ENCODE results near the gene TTC27.

The TTC27 gene

DNA sequence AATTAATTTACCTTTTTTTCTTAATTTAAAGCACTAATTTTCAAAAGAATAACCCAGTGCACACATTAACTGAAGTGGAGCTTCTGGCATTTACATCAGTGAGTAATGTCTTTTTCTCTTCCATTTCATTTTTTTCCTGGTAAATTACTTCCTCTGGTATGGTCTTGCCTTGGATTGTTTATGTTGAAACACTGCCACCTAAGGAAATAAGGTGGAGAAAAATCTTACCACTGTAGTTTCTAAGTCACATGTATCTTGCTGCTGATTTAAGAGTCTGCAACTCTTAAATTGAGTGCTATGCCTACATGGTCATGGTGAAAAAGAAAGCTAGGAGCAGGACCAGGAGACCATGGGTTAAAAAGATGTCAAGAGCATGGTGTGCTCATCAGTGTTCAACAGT lies 51.0 kb downstream of the TTC27 start:
- no peaks in the 10 kb centered on the region for H3K36me3 ChIP-seq (ENCODE audit: control insufficient read depth, insufficient read depth, low read length)
- H3K4me1 ChIP-seq (ENCODE audit: control insufficient read depth, insufficient read depth, low read length) = no peaks in the 10 kb centered on the region
- no peak overlapping the region for H3K4me3 ChIP-seq (ENCODE audit: low read depth, low read length)
- no peak overlapping the region for H3K9ac ChIP-seq (ENCODE audit: low read depth, low read length)
- no peaks in the 10 kb centered on the region for H3K27me3 ChIP-seq (ENCODE audit: control insufficient read depth, insufficient read depth, low read length)
- no peaks in the 10 kb centered on the region for H3K9me3 ChIP-seq (ENCODE audit: control insufficient read depth, insufficient read depth, low read length)

DNA sequence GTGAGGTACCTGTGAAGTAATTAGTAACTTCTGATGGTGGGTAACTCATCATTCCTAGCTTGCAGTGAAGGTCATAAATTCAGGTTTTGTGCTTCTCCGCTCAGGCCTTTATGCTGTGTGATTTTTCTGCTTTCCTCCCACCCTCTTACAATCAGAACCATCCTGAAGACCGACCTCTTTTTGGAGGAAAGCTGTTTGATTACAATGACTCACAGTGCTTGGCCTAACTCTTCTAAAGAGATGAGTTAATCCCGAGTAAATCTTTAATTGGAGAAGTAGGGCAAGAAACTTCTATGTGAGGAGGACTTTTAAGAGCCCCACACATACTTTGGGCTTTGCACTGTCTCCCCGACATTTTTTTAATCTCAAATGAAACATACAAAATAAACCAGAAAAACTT lies 53.1 kb downstream of the TTC27 start:
- Histone ChIP-seq H3K9me3 (ENCODE audit: control insufficient read depth, insufficient read depth, low read length) (no peaks in the 10 kb centered on the region), H3K9ac (ENCODE audit: low read depth, low read length) (no peak overlapping the region), H3K27me3 (ENCODE audit: control insufficient read depth, insufficient read depth, low read length) (no peaks in the 10 kb centered on the region), H3K4me3 (ENCODE audit: low read depth, low read length) (no peak overlapping the region), H3K4me1 (ENCODE audit: control insufficient read depth, insufficient read depth, low read length) (no peaks in the 10 kb centered on the region), H3K36me3 (ENCODE audit: control insufficient read depth, insufficient read depth, low read length) (no peaks in the 10 kb centered on the region)

DNA sequence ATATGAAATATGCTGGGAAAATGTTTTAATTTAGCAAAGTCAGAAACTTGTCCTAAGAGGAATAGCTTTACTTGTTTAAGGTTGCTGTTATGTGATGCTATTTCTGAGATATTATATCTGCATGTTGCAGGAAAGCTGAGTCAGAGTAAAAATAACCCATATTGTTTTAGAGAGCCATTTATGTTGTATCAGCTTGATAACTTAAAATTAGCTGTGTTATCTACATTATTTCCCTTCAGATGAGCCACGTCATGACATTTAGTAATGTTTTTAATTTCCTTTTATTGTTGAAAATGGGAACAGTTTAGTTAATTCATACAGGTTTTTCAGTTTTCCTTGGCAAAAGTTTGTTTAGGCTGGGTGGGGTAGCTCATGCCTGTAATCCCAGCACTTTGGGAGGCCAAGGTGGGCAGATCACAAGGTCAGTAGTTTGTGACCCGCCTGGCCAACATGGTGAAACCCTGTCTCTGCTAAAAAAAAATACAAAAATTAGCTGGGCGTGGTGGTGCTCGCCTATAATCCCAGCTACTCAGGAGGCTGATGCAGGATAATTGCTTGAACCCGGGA lies 55.8 kb downstream of the TTC27 start:
- Histone ChIP-seq H3K4me3 (ENCODE audit: low read depth, low read length) (no peak overlapping the region), H3K27me3 (ENCODE audit: control insufficient read depth, insufficient read depth, low read length) (no peaks in the 10 kb centered on the region), H3K9me3 (ENCODE audit: control insufficient read depth, insufficient read depth, low read length) (no peaks in the 10 kb centered on the region), H3K4me1 (ENCODE audit: control insufficient read depth, insufficient read depth, low read length) (no peaks in the 10 kb centered on the region), H3K36me3 (ENCODE audit: control insufficient read depth, insufficient read depth, low read length) (no peaks in the 10 kb centered on the region), H3K9ac (ENCODE audit: low read depth, low read length) (no peak overlapping the region)

DNA sequence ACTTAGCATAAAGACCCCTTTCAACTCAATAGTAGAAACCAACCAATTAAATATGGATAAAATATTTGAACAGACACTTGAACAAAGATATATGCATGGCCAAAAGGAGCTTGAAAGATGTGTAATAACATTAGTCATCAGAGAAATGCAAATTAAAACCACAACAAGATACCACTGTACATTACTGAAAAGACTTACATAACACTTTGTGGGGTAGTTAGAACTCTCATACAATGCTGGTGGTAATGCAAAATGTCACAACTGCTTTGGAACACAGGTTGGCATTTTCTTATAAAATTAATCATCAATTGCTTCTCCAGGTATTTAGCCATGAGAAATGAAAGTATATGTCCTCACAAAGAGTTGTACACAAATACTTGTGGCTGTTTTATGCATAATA lies 60.7 kb downstream of the TTC27 start:
- Histone ChIP-seq H3K27me3 (ENCODE audit: control insufficient read depth, insufficient read depth, low read length) (no peaks in the 10 kb centered on the region), H3K4me3 (ENCODE audit: low read depth, low read length) (no peak overlapping the region), H3K4me1 (ENCODE audit: control insufficient read depth, insufficient read depth, low read length) (no peaks in the 10 kb centered on the region), H3K9ac (ENCODE audit: low read depth, low read length) (no peak overlapping the region), H3K36me3 (ENCODE audit: control insufficient read depth, insufficient read depth, low read length) (no peaks in the 10 kb centered on the region), H3K9me3 (ENCODE audit: control insufficient read depth, insufficient read depth, low read length) (no peaks in the 10 kb centered on the region)

DNA sequence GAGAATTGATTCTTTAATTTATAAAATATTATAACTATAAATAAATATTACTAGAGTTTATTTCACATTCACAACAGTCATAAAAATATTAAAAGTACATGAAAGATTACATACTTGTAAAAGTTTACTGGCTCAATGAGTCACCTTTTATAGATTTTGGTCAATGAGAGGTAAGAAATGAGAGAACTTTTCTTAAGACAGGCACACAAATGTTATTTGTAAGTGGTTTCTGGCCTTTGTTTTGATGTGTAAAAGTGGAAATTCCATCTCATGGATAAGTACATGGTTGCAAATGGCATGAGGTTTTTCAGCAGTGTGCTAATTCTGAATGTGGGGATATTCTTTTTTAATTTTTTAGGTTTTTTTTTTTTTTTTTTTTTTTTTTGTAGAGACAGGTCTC lies 63.8 kb downstream of the TTC27 start:
- Histone ChIP-seq H3K27me3 (ENCODE audit: control insufficient read depth, insufficient read depth, low read length) (no peaks in the 10 kb centered on the region), H3K9ac (ENCODE audit: low read depth, low read length) (no peak overlapping the region), H3K4me1 (ENCODE audit: control insufficient read depth, insufficient read depth, low read length) (no peaks in the 10 kb centered on the region)

DNA sequence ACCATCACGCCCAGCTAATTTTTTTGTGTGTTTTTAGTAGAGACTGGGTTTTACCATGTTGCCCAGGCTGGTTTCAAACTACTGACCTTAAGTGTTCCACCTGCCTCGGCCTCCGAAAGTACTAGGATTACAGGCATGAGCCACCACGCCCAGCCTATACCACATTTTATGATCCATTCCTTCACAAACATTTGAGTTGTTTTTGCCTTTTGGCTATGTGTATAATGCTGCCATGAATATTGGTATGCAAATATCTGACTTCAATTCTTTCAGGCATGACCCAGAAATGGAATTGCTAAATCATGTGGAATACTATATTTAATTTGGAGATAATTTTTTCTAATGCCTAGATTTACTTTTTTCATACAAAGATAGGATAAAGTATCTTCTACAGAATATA lies 68.6 kb downstream of the TTC27 start:
- no peaks in the 10 kb centered on the region for H3K4me1 ChIP-seq (ENCODE audit: control insufficient read depth, insufficient read depth, low read length)
- no peak overlapping the region for H3K4me3 ChIP-seq (ENCODE audit: low read depth, low read length)
- no peaks in the 10 kb centered on the region for H3K36me3 ChIP-seq (ENCODE audit: control insufficient read depth, insufficient read depth, low read length)
- no peak overlapping the region for H3K9ac ChIP-seq (ENCODE audit: low read depth, low read length)
- H3K9me3 ChIP-seq (ENCODE audit: control insufficient read depth, insufficient read depth, low read length) = no peaks in the 10 kb centered on the region
- H3K27me3 ChIP-seq (ENCODE audit: control insufficient read depth, insufficient read depth, low read length) = no peaks in the 10 kb centered on the region

More for the DNA sequence above, 63.8 kb downstream of the TTC27 start:
- no peaks in the 10 kb centered on the region for H3K9me3 ChIP-seq (ENCODE audit: control insufficient read depth, insufficient read depth, low read length)
- H3K4me3 ChIP-seq (ENCODE audit: low read depth, low read length) = no peak overlapping the region
- H3K36me3 ChIP-seq (ENCODE audit: control insufficient read depth, insufficient read depth, low read length) = no peaks in the 10 kb centered on the region

DNA sequence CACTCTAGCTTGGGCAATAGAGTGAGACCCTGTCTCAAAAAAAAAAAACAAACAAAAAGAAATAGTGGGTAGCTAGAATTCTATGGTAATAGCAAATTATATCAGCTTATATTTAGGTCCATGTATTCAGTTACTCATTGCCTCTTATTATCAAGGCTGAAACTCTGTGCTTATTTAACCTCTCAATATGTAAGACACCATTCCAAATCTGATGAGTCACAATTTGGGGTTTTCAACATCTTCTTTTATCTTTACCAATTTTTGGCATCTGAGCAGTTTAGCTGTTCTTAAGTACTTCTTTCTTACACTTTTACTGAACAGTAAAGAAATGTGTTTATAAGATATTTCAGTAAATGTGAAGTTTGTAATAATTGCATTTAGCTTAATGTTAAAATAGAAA lies 69.3 kb downstream of the TTC27 start:
- no peak overlapping the region for H3K9ac ChIP-seq (ENCODE audit: low read depth, low read length)
- H3K4me1 ChIP-seq (ENCODE audit: control insufficient read depth, insufficient read depth, low read length) = no peaks in the 10 kb centered on the region
- no peaks in the 10 kb centered on the region for H3K27me3 ChIP-seq (ENCODE audit: control insufficient read depth, insufficient read depth, low read length)
- H3K4me3 ChIP-seq (ENCODE audit: low read depth, low read length) = no peak overlapping the region
- H3K9me3 ChIP-seq (ENCODE audit: control insufficient read depth, insufficient read depth, low read length) = no peaks in the 10 kb centered on the region
- no peaks in the 10 kb centered on the region for H3K36me3 ChIP-seq (ENCODE audit: control insufficient read depth, insufficient read depth, low read length)

DNA sequence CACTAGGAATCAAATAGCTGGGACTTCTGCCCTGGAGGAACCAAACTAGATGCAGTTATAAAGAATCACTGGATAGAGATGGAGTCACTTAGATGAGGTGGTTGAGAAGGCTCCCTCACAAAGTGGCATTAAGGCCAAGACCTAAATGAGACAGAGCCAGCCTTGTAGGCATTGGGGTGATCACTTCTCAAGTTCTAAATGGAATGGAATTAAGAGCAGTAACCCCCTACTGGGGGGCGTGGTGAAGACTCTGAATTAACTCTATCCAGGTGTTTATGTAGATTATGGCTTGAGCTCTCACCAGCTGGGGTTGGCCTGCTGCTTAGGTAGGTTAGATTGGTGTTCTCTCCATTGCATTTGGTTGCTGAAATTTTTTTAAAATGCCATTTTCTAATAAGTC lies 71.3 kb downstream of the TTC27 start:
- Histone ChIP-seq H3K9me3 (ENCODE audit: control insufficient read depth, insufficient read depth, low read length) (no peaks in the 10 kb centered on the region), H3K9ac (ENCODE audit: low read depth, low read length) (no peak overlapping the region), H3K27me3 (ENCODE audit: control insufficient read depth, insufficient read depth, low read length) (no peaks in the 10 kb centered on the region), H3K36me3 (ENCODE audit: control insufficient read depth, insufficient read depth, low read length) (no peaks in the 10 kb centered on the region), H3K4me1 (ENCODE audit: control insufficient read depth, insufficient read depth, low read length) (no peaks in the 10 kb centered on the region), H3K4me3 (ENCODE audit: low read depth, low read length) (no peak overlapping the region)

DNA sequence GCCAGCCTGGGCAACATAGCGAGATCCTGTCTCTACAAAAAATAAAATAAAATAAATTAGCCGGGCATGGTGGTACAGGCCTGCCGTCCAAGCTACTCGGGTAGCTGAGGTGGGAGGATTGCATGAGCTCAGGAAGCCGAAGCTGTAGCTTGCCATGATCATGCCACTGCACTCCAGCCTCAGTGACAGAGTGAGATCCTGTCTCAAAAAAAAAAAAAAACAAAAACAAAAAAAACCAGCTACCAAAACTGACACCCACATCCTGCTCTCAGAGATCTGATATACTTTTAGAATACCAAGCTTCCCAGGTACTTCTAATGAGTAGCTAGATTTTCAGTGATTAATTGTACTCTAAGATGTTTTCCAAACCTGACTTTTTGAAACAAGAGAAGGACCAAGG lies 74.0 kb downstream of the TTC27 start:
- no peaks in the 10 kb centered on the region for H3K27me3 ChIP-seq (ENCODE audit: control insufficient read depth, insufficient read depth, low read length)
- H3K4me1 ChIP-seq (ENCODE audit: control insufficient read depth, insufficient read depth, low read length) = no peaks in the 10 kb centered on the region
- no peak overlapping the region for H3K9ac ChIP-seq (ENCODE audit: low read depth, low read length)
- H3K9me3 ChIP-seq (ENCODE audit: control insufficient read depth, insufficient read depth, low read length) = no peaks in the 10 kb centered on the region
- no peaks in the 10 kb centered on the region for H3K36me3 ChIP-seq (ENCODE audit: control insufficient read depth, insufficient read depth, low read length)
- no peak overlapping the region for H3K4me3 ChIP-seq (ENCODE audit: low read depth, low read length)

DNA sequence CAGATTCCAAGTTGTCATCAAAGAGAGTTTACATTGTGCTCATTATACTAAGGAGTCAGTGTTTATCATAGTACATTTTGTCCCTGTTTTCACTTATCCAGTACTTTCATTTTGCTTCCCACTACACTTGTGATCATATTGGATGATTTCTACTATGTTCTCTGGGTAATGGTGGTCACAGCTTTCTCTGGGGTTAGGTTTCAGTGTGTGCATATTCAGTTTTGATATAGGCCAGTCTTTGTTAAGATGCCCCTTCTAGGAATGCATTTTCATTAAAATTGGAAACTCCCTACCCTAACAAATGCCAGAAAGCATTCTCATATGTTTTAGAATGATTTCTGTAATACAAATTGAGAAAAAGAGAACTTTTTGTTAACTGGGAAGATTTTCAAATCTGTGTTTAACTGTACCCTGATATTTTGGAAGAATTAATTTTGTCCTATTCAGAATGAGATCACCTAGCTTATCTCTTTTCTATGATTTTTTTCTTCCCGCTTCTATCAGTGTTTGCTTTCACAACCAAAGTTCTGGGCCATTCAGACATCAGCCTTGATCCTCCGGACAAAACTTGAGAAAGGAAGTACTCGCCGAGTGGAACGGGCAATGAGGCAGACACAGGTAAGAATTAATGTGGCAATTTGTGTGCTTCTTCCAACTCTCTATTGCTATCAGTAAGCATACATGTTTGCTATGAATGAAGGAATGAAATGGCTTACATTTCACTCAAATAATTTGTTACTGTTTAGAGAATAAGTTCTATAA lies 74.6 kb downstream of the TTC27 start:
- Histone ChIP-seq H3K9ac (ENCODE audit: low read depth, low read length) (no peak overlapping the region), H3K36me3 (ENCODE audit: control insufficient read depth, insufficient read depth, low read length) (no peaks in the 10 kb centered on the region), H3K4me1 (ENCODE audit: control insufficient read depth, insufficient read depth, low read length) (no peaks in the 10 kb centered on the region), H3K9me3 (ENCODE audit: control insufficient read depth, insufficient read depth, low read length) (no peaks in the 10 kb centered on the region), H3K4me3 (ENCODE audit: low read depth, low read length) (no peak overlapping the region), H3K27me3 (ENCODE audit: control insufficient read depth, insufficient read depth, low read length) (no peaks in the 10 kb centered on the region)

DNA sequence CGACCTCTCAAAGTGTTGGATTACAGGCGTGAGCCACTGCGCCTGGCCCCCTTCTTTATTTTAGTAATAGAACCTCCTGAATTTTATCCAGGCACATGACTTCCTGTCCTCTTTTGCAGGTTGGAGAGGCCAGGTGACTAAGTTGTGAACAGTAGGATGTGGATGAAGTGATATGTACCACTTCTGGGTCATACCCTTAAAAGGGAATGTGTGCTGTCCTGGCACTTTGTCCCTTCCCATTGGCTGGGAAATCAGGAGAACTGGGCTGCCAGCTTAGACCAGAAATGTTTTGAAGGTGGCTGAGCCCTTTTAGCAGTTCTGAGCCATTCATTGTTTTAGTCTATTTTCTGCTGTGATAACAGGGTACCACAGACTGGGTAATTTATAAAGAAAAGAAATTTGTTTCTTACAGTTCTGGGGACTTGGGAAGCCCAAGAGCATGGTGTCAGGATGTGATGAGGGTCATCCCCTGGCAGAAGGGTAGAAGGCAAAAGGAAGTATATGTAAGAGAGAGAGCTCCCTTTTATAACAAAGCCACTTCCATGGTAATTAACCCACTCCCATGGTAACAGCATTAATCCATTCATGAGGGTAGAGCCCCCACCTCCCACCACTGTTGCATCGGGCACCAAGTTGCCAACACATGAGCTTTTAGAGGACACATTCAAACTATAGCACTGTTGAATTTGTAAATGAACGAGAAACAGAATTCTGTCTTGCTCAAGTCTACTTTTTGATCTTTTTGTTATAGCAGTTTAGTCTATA lies 79.1 kb downstream of the TTC27 start:
- H3K36me3 ChIP-seq (ENCODE audit: control insufficient read depth, insufficient read depth, low read length) = no peaks in the 10 kb centered on the region
- H3K27me3 ChIP-seq (ENCODE audit: control insufficient read depth, insufficient read depth, low read length) = no peaks in the 10 kb centered on the region
- H3K9me3 ChIP-seq (ENCODE audit: control insufficient read depth, insufficient read depth, low read length) = no peaks in the 10 kb centered on the region
- no peak overlapping the region for H3K4me3 ChIP-seq (ENCODE audit: low read depth, low read length)
- H3K9ac ChIP-seq (ENCODE audit: low read depth, low read length) = no peak overlapping the region
- H3K4me1 ChIP-seq (ENCODE audit: control insufficient read depth, insufficient read depth, low read length) = no peaks in the 10 kb centered on the region

DNA sequence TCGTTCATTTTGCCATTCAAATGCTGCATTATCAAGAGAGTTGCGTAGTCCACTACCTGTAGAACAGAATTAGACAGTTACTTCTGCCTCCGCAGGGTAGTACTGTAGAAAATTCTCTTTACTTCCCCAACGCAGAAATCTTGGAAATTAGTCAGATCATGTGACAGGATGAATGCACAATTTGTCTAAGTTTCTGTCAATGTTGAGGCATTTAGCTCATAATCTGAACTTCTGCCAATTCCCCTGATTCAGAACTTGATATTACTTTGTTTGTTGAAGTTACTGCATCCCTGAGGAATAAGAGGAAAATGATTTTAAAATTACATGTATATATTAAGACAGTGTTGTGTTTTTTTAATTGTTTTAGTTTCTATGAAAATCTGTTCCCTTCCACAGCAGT lies 83.4 kb downstream of the TTC27 start:
- Histone ChIP-seq H3K4me3 (ENCODE audit: low read depth, low read length) (no peak overlapping the region), H3K27me3 (ENCODE audit: control insufficient read depth, insufficient read depth, low read length) (no peaks in the 10 kb centered on the region), H3K4me1 (ENCODE audit: control insufficient read depth, insufficient read depth, low read length) (no peaks in the 10 kb centered on the region), H3K9ac (ENCODE audit: low read depth, low read length) (no peak overlapping the region), H3K9me3 (ENCODE audit: control insufficient read depth, insufficient read depth, low read length) (no peaks in the 10 kb centered on the region), H3K36me3 (ENCODE audit: control insufficient read depth, insufficient read depth, low read length) (no peaks in the 10 kb centered on the region)

Measured in iPS-15b (cell line).